HG03378 (cell line): Measurements from ENCODE around the gene DIPK1B.
"Not testable (repeated sequence)": the region's sequence is repeated elsewhere in the genome, so short reads cannot be mapped to it uniquely, and the experiment has no call there.

Experiments
- ATAC-seq: cut with Tn5 transposase; IDR thresholded peaks from one replicate; pipeline ENCODE4 v1.9.1; 2021; ENCODE audit warnings: mild to moderate bottlenecking, moderate library complexity; ENCODE audit not compliant: unreplicated experiment

Gene DIPK1B

GRCh38 chr9:136748666-136749611, 36.6 kb downstream of the DIPK1B start:
- no peak for ATAC-seq

DNA sequence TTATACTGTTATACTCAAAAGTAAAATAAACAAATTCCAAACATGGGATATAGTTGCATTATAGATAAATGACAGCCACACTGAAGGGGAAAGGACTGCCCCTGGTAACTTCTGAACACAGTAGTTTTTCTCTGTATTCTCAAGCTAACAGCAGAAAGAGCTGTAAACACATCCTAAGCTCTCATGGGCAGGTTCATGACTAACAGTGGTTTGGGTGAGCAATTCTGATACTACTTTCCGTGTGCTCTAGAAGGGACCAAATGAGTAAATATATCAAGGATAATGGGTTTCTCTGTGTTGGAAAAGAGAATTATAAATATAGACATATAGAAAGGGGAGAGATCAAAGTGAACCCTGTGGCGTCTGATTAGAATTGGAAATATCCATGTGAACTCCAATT, 38.2 kb downstream of the DIPK1B start:
- no peak for ATAC-seq

DNA sequence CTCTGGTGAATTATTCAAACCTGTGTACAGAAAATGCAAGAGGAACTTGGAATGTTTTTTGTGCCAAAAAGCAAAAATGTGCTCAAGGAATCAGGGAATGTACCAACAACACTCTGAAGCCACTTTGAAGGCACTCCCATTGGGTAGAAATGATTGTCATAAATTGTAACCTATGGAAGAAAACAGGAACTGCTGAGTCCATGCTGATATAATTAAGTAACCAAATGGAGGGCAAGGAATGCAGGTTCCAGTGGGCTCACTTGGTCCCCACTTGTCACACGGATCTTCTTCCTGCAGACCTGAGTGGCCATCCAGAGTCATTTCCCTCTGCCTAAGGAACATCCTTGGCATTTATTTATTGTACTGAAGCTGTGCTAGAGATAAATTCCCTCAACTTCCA, 38.9 kb downstream of the DIPK1B start:
- ATAC-seq: no peak

DNA sequence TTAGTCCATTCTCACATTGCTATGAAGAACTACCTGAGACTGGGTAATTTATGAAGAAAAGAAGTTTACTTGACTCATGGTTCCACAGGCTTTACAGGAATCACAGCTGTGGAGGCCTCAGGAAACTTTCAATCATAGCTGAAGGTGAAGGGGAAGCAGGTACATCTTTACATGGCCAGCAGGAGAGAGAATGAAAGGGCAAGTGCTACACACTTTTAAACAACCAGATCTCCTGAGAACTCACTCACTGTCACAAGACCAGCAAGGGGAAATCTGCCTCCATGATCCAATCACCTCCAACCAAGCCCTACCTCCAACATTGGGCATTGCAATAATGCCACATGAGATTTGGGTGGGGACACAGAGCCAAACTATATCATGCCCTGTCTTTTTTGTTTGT, 39.4 kb downstream of the DIPK1B start:
- ATAC-seq: no peak

DNA sequence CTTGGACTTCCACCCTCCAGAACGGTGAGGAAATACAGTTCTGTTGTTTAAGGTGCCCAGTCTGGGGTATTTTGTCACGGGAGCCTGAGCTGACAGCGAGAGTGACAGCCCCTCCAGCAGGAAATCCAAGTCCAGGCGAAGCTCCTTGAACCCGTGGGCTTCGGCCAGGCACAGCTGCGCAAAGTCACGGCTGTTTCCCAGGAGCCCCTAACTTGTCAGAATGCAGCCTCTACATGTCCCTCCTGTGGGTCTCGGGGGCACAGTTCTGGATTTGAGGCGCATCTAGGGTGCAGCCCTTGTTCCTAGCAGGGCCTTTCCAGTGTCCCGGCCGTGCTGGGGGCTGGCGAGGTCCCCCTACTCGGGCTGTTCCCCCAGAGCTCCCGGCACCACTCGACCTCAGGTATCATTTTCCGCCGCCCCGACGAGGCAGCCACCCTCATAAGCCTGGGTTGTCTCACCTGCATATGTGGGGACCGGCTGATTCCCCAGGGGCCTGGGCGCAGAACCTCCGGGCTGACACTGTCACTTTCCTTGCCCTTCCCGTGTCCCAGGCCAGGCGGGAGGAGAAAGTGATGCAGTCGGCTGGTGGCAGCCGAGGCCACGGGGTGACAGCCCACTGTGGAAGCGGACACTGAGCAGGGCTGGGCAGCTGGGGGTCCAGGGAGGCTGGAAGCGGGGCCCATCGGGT, 41.1 kb downstream of the DIPK1B start:
- no peak for ATAC-seq

- ATAC-seq: no peak
Measured at GRCh38 chr9:136754059-136754572, 41.7 kb downstream of the DIPK1B start.

GRCh38 chr9:136754626-136755301, 42.4 kb downstream of the DIPK1B start:
- no peak for ATAC-seq

GRCh38 chr9:136755302-136756133, 43.1 kb downstream of the DIPK1B start:
- ATAC-seq: not testable (repeated sequence)

DNA sequence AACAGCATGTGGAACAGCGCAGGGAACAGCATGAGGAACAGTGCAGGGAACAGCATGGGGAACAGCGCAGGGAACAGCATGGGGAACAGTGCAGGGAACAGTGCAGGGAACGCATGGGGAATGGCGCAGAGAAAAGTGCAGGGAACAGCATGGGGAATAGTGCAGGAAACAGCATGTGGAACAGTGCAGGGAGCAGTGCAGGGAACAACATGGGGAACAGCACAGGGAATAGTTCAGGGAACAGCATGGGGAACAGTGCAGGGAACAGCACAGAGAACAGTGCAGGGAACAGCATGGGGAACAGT, 43.7 kb downstream of the DIPK1B start:
- ATAC-seq: no peak

- ATAC-seq: no peak
Measured at GRCh38 chr9:136756836-136757235, 44.5 kb downstream of the DIPK1B start.

DNA sequence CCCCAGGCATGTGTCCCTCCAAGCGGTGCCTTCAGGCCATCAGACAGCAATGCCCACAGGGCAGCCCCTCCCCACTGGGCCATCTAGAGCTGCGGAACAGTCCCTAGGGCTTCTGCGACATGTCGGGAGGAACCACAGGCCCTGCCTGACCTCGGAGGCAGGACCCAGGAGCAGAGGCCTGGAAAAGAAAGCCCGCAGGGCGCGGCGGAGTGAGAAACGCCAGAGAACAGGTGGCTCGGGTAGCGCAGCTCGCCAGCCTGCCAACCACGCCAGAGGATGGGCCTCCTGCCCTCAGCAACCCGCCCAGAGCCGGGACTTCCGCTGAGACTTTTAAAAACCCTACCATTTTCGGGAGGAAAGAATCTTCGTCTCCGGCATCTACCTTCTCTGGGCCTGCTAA, 45.0 kb downstream of the DIPK1B start:
- ATAC-seq: no peak

DNA sequence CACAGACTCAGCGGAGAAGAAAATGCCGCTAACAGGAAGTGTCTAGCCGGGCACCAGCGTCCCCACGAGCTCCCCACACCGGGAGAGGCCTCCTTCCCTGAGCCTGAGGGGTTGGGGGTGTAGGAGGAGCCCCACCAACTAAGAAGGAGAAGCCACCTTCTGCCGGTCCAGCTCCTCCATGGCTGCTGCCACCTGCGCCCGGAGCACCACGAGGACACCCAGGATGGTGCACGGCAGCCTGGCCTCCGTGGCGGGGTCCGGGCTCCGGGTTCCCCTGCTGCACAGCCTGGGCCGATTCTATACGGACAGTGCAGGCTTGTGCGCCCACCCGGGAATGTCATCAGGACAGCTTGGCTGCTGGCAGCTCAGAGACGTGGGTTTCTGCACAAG, 45.4 kb downstream of the DIPK1B start:
- ATAC-seq: no peak

DNA sequence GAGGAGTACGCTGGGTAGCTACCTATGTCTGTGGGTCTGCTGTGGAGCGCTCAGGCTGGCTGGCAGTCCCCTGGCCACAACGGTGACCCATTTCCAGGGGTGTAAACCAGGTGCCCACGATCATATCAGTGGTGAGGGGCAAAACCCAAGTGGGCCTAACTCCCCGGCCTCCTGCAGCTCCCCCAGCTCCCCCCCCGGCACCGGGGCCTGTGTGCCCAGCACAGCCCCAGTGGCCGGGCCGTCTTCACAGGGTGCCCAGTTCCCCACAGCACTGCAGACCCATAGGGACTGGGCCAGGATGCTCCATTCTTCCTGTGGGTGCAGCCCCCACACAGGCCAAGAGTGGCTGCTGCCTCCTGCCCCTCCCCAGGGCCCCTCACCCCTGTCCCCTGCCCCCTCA, 46.6 kb downstream of the DIPK1B start:
- ATAC-seq: no peak

DNA sequence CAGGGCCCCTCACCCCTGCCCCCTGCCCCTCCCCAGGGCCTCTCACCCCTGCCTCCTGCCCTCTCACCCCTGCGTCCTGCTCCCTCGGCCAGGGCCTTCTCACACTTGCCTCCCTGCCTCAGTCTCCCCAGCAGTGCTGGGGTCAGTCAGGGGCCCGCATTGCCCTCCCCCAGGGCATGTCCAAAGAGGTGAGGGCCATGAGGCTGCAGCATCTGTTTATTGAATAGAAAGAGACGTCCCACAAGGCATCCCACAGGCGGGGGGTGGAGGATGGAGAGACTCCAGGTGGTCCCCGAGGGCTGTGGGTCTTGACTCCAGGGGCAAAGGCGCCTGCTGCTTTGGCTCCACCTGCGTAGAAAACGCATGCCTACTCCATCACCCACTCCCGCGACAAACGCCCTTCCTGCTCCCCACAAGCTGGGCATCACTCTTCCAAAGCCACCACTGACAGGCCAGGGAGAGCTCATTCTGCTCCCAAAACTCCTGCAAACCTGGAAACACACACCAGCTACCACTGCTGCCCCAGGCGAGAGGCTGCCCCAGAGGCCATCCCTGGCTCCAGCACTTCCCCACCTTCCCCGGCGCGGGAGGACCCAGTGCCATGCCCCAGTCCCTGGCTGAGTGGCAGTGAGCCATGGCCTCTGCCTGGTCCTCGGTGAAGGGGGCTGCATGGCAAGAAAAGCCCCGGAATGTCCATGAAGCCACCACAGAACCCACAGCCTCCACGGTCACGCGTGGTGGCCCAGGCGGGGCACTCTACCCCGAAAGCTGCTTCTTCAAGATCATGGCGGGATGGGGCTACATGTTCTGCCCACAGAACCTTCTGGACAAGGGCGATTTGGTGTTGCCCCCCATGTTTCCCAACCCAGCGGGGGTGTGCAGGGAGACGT, 47.3 kb downstream of the DIPK1B start:
- ATAC-seq: no peak

DNA sequence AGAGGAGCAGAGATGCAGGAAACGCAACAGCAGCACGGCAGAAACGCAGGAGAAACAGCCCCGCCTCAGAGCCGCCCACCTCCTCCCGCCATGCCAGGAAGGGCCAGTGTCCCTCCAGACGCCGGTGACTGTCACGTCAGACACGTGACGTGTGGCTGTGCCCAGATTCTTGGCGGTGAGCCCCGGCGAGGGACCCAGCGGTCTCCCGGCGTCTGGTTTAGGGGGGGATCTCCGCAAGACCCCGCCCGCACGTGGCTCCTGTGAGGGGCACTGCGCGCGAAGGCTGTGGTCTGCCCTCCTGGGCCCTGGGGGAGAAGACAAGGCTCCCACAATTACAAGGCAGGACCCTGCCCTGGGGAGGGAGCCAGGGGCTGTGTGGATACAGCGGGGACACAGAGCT, 48.1 kb downstream of the DIPK1B start:
- no peak for ATAC-seq

DNA sequence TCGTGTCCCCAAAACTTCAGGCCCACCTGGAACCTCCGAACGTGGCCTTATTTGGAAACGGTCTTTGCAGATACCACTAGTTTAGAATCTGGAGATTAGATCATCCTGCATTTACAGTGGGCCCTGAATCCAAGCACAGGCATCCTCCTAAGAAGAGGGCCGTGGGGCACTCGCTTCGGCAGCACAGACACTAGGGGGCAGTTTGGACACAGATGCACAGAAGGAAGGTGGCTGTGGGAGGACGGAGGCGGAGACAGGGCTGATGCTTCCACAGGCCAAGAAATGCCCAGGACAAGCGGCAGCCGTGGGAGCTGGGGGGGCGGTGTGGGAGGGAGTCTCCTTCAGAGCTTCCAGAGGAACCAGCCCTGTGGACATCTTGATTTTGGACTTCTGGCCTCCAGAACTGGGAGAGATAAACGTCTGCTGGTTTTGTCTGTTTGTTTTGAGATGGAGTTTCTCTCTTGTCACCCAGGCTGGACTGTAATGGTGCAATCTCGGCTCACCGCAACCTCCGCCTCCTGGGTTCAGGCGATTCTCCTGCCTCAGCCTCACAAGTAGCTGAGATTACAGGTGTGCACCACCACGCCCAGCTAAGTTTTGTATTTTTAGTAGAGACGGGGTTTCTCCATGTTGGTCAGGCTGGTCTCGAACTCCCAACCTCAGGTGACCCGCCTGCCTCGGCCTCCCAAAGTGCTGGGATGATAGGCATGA, 48.6 kb downstream of the DIPK1B start:
- not testable (repeated sequence) for ATAC-seq

DNA sequence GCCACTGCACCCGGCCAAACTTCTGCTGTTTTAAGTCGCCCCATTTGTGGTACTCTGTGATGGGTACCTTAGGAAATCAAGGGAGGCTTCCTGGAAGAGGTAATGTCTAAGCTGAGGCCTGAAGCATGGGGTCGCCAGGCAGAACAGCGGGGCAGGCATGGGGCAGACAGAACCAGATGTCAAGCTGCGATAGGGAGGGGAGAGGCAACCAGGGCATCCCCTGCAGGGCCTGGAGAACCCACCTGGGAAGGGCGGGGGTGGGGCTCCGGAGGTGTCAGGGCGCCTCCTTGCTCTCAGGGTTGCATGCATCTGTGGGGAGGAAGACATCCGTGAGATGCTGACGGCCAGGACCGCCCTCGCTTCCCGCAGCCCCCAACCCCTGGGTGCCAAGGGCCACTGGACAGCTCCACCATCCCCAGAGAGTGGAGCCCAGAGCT, 49.2 kb downstream of the DIPK1B start:
- no peak for ATAC-seq

DNA sequence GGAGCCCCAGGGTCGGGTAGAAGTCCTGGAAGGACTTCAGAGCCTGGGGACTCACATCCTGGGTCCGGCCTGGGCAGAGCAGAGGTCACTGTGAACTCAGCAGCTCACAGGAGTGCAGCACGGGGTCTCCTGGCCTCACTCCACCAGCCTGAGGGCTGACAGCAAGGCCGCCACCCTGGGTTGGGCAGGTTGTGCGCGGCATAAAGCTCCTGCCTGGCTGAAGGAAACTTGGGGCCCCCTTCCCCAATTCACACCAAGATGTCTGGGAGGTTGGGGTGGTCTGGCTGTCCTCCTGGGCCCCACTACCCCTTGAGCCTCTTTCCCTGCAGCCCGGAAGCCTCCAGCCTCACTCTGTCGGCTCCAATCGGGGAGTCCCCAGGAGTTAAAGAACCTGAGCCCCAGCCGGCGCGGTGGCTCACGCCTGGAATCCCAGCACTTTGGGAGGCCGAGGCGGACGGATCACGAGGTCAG, 49.9 kb downstream of the DIPK1B start:
- ATAC-seq: no peak
